SK-N-SH treated with all-trans-retinoic acid at 6 μM for 48 hours (cell line): ENCODE data around the gene ADAMTS6.

ENCODE experiments used
- ARNTL ChIP-seq: fragments of 450-650 bp; formaldehyde crosslinking; IDR thresholded peaks from 2 replicates; pipeline ENCODE4 v1.5.0; 2020; ENCODE audit warnings: low read depth, mild to moderate bottlenecking, moderate library complexity, borderline replicate concordance
- BACH2 ChIP-seq: fragments of 250-450 bp; sonication (Bioruptor Pico); IDR thresholded peaks from 2 replicates; pipeline ENCODE4 v1.9.0; 2021; ENCODE audit warnings: mild to moderate bottlenecking, borderline replicate concordance
- ISL1 ChIP-seq: fragments of 250-450 bp; sonication (Bioruptor Pico); IDR thresholded peaks from 2 replicates; pipeline ENCODE4 v2.1.2; 2022; ENCODE audit warnings: mild to moderate bottlenecking, moderate library complexity
- RARB ChIP-seq: fragments of 250-450 bp; sonication (Bioruptor Pico); IDR thresholded peaks from 2 replicates; pipeline ENCODE4 v1.8.0; 2021; ENCODE audit warnings: mild to moderate bottlenecking, moderate library complexity
- SNAI2 ChIP-seq: fragments of 250-450 bp; sonication (Bioruptor Pico); IDR thresholded peaks from 2 replicates; pipeline ENCODE4 v1.5.0; 2020; ENCODE audit warnings: mild to moderate bottlenecking, moderate library complexity
- ZC3H10 ChIP-seq: fragments of 250-450 bp; sonication (Bioruptor Pico); IDR thresholded peaks from 2 replicates; pipeline ENCODE4 v1.5.1; 2021; ENCODE audit warnings: mild to moderate bottlenecking, moderate library complexity
- ZFP30 ChIP-seq: fragments of 450-650 bp; formaldehyde crosslinking; IDR thresholded peaks from 2 replicates; pipeline ENCODE4 v1.5.0; 2022; ENCODE audit warnings: mild to moderate bottlenecking, moderate library complexity
- ZNF565 ChIP-seq: fragments of 450-650 bp; formaldehyde crosslinking; conservative IDR thresholded peaks from 2 replicates; pipeline ENCODE4 v1.5.0; 2020; ENCODE audit warnings: low read depth, mild to moderate bottlenecking, moderate library complexity
- ZNF70 ChIP-seq: fragments of 450-650 bp; formaldehyde crosslinking; IDR thresholded peaks from 2 replicates; pipeline ENCODE4 v1.5.0; 2020; ENCODE audit warnings: mild to moderate bottlenecking, moderate library complexity
- TF ChIP-seq, protein P1 (sequence below): fragments of 250-450 bp; sonication (Bioruptor Pico); IDR thresholded peaks from 2 replicates; pipeline ENCODE4 v1.5.1; 2021; ENCODE audit warnings: mild to moderate bottlenecking, moderate library complexity
- TF ChIP-seq, protein P2 (sequence below): fragments of 250-450 bp; sonication (Bioruptor Pico); IDR thresholded peaks from 2 replicates; pipeline ENCODE4 v1.8.0; 2020; ENCODE audit warnings: mild to moderate bottlenecking, moderate library complexity, borderline replicate concordance
- TF ChIP-seq, protein P3 (sequence below): fragments of 250-450 bp; sonication (Bioruptor Pico); IDR thresholded peaks from 2 replicates; pipeline ENCODE4 v1.5.1; 2020; ENCODE audit warnings: low read depth, mild to moderate bottlenecking, moderate library complexity

DNA sequence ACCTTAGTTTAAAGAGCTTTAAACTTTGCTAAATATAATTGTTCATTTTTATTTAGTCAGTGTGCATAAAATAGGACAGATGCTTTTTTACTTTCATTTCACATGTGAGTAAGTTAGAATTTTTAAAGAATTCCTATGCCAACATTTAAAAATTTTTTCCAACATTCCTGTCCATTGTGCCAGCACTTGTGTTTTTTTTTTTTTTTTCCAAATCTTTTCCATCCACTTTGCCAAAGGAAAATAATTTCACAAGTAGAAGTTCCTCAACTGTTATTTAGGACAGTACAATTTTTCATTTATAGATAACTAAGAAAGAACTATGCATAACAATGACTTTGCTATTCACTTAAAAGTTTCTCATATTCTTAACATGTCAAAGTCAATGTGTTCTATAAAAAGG is 189.5 kb downstream of the ADAMTS6 start:
- TF ChIP-seq, protein P1, sequence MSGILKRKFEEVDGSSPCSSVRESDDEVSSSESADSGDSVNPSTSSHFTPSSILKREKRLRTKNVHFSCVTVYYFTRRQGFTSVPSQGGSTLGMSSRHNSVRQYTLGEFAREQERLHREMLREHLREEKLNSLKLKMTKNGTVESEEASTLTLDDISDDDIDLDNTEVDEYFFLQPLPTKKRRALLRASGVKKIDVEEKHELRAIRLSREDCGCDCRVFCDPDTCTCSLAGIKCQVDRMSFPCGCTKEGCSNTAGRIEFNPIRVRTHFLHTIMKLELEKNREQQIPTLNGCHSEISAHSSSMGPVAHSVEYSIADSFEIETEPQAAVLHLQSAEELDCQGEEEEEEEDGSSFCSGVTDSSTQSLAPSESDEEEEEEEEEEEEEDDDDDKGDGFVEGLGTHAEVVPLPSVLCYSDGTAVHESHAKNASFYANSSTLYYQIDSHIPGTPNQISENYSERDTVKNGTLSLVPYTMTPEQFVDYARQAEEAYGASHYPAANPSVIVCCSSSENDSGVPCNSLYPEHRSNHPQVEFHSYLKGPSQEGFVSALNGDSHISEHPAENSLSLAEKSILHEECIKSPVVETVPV (CRISPR knock-in tag): no peak
- TF ChIP-seq, protein P2, sequence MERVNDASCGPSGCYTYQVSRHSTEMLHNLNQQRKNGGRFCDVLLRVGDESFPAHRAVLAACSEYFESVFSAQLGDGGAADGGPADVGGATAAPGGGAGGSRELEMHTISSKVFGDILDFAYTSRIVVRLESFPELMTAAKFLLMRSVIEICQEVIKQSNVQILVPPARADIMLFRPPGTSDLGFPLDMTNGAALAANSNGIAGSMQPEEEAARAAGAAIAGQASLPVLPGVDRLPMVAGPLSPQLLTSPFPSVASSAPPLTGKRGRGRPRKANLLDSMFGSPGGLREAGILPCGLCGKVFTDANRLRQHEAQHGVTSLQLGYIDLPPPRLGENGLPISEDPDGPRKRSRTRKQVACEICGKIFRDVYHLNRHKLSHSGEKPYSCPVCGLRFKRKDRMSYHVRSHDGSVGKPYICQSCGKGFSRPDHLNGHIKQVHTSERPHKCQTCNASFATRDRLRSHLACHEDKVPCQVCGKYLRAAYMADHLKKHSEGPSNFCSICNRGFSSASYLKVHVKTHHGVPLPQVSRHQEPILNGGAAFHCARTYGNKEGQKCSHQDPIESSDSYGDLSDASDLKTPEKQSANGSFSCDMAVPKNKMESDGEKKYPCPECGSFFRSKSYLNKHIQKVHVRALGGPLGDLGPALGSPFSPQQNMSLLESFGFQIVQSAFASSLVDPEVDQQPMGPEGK (CRISPR knock-in tag): no peak
- TF ChIP-seq RARB (CRISPR knock-in tag): no peak
- no peak for TF ChIP-seq BACH2
- no peak for TF ChIP-seq ARNTL (CRISPR knock-in tag)
- TF ChIP-seq ZFP30 (CRISPR knock-in tag): no peak
- no peak for TF ChIP-seq ISL1 (CRISPR knock-in tag)
- no peak for TF ChIP-seq ZNF565
- TF ChIP-seq, protein P3, sequence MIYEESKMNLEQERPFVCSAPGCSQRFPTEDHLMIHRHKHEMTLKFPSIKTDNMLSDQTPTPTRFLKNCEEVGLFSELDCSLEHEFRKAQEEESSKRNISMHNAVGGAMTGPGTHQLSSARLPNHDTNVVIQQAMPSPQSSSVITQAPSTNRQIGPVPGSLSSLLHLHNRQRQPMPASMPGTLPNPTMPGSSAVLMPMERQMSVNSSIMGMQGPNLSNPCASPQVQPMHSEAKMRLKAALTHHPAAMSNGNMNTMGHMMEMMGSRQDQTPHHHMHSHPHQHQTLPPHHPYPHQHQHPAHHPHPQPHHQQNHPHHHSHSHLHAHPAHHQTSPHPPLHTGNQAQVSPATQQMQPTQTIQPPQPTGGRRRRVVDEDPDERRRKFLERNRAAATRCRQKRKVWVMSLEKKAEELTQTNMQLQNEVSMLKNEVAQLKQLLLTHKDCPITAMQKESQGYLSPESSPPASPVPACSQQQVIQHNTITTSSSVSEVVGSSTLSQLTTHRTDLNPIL (CRISPR knock-in tag): no peak
- no peak for TF ChIP-seq ZC3H10 (CRISPR knock-in tag)
- TF ChIP-seq SNAI2 (CRISPR knock-in tag): no peak
- TF ChIP-seq ZNF70 (CRISPR knock-in tag): no peak
